CD4-positive, CD25-positive, alpha-beta regulatory T cell (primary cell): ENCODE data around the gene PTPRT. TPM values are rescaled to one million over a fixed set of nuclear protein-coding genes. Genes with fewer than 3 reads are reported as not detected.

Experiments
- ATAC-seq, 2 donors: fragments of 150-1000 bp; cut with Tn5 transposase; one replicate each; pipeline ENCODE4 v1.10.0; 2021; ENCODE audit warnings: low read depth in 2 of 2, moderate number of reproducible peaks in 2 of 2, moderate library complexity in 1 of 2
- DNase-seq, 3 donors: peaks; one replicate each; pipeline versions ENCODE4 v3.0.0 to v3.0.0-alpha.2; 2012 to 2022; ENCODE audit warnings: mixed read lengths in 1 of 3
- H3K27ac ChIP-seq: one replicate; pipeline ENCODE4 v1.7.0; 2013; ENCODE audit warnings: mild to moderate bottlenecking, low read length; ENCODE audit not compliant: insufficient read depth, poor library complexity, severe bottlenecking
- H3K27me3 ChIP-seq: one replicate; pipeline ENCODE4 v1.7.0; 2013; ENCODE audit warnings: low read length; ENCODE audit not compliant: control insufficient read depth, insufficient read depth
- H3K36me3 ChIP-seq: one replicate; pipeline ENCODE4 v1.7.0; 2013; ENCODE audit warnings: mild to moderate bottlenecking, low read length, moderate library complexity; ENCODE audit not compliant: control insufficient read depth, insufficient read depth
- H3K4me1 ChIP-seq: 2 replicates; pipeline ENCODE4 v1.7.0; 2013; ENCODE audit warnings: mild to moderate bottlenecking, low read length; ENCODE audit not compliant: insufficient read depth, control insufficient read depth, poor library complexity, severe bottlenecking
- H3K4me3 ChIP-seq: one replicate; pipeline ENCODE4 v1.7.0; 2013; ENCODE audit warnings: low read depth, mild to moderate bottlenecking, low read length, moderate library complexity
- H3K9me3 ChIP-seq, 2 experiments: 1 replicate in 1 of 2; 2 replicates in 1 of 2; pipeline ENCODE4 v1.7.0; 2013; ENCODE audit warnings: low read length in 2 of 2, mild to moderate bottlenecking in 1 of 2, moderate library complexity in 1 of 2; ENCODE audit not compliant: control insufficient read depth in 2 of 2
- H3K27ac Mint-ChIP-seq, 3 donors: one replicate each; pipeline ENCODE4 v1.8.0; 2020 to 2022; ENCODE audit warnings: mild to moderate bottlenecking in 3 of 3, mixed read lengths in 3 of 3, moderate library complexity in 2 of 3
- H3K27me3 Mint-ChIP-seq: one replicate; pipeline ENCODE4 v1.8.0; 2022; ENCODE audit warnings: mild to moderate bottlenecking, mixed read lengths
- H3K36me3 Mint-ChIP-seq: one replicate; pipeline ENCODE4 v1.8.0; 2020; ENCODE audit warnings: mixed read lengths
- H3K4me1 Mint-ChIP-seq, 4 donors: one replicate each; pipeline ENCODE4 v1.8.0; 2020 to 2022; ENCODE audit warnings: mixed read lengths in 4 of 4, mild to moderate bottlenecking in 1 of 4
- H3K4me3 Mint-ChIP-seq, 4 donors: one replicate each; pipeline ENCODE4 v1.8.0; 2020 to 2022; ENCODE audit warnings: mild to moderate bottlenecking in 4 of 4, mixed read lengths in 4 of 4, moderate library complexity in 3 of 4
- H3K9me3 Mint-ChIP-seq, 7 donors: one replicate each; pipeline ENCODE4 v1.8.0; 2020 to 2022; ENCODE audit warnings: mixed read lengths in 7 of 7, mild to moderate bottlenecking in 3 of 7, moderate library complexity in 2 of 7
- polyA plus RNA-seq, 4 donors: library from polyadenylated mRNA; unstranded; fragments of 300-500 nt; fragmentation: Illumina TruSeq; gene quantifications; one replicate each; pipeline ENCODE4 v1.2.3, GENCODE V29; 2021
- total RNA-seq: library from RNA; stranded (reverse); gene quantifications from one replicate; pipeline ENCODE4 v1.2.3, GENCODE V29; 2022

PTPRT gene
- total and polyA plus RNA-seq, 5 donors from 2014 or later: not detected

DNA sequence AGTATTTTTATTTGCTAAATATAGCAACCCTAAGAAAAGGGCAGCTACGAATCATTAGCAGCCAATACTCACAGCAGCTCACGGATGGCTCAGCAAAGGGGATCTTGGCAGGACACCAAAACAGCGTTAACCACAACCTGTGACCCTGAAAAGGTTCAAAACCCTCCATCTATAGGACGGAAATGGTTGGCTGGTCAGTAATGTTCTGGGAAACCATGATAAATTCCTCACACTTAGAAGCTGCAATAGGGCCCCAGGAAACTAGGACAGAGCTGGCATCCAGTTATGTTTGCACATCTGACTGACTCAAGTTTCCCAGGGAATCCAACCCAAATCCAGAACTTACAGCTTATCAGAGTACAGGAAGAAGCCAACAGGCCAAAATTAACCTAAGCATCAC, 30.9 kb upstream of the PTPRT start:
- H3K27me3 Mint-ChIP-seq: peaks cover 9% of the 10 kb centered on the region
- no peaks in the 10 kb centered on the region for H3K4me1 ChIP-seq
- no peak for ATAC-seq
- H3K4me1 Mint-ChIP-seq: no peaks in the 10 kb centered on the region
- no peaks in the 10 kb centered on the region for H3K36me3 ChIP-seq
- H3K27me3 ChIP-seq: no peaks in the 10 kb centered on the region
- DNase-seq: no peak
- no peak overlapping the region for H3K27ac Mint-ChIP-seq
- no peak overlapping the region for H3K27ac ChIP-seq
- H3K4me3 ChIP-seq: no peak overlapping the region
- no peaks in the 10 kb centered on the region for H3K9me3 ChIP-seq
- H3K9me3 Mint-ChIP-seq: peaks cover 0 to 4% (median 0%) of the 10 kb centered on the region in 7 donors
- no peaks in the 10 kb centered on the region for H3K36me3 Mint-ChIP-seq
- H3K4me3 Mint-ChIP-seq: no peak overlapping the region

DNA sequence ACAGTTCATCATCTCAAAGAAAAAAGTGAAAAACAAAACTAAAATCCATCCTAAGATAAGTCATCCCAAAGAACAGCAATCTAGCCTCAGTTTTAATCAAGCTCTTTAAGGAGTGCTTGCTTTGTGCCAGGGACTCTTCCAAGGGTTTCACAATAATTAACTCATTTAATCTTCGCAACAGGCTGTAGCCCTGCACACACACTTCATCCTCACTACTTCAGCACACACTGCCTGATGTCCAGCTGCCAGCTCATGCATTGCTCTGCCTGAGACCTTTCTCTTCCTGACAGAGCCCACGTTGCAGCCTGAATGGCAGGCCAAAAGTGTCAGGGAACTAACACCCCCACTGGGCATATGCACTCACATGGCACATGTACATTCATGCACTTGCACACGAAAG, 21.2 kb upstream of the PTPRT start:
- no peak for DNase-seq
- Histone ChIP-seq H3K36me3 (no peaks in the 10 kb centered on the region), H3K27ac (no peak overlapping the region), H3K4me3 (no peak overlapping the region), H3K9me3 (no peaks in the 10 kb centered on the region), H3K27me3 (no peaks in the 10 kb centered on the region), H3K4me1 (no peaks in the 10 kb centered on the region)
- H3K27me3 Mint-ChIP-seq: no peaks in the 10 kb centered on the region
- H3K4me3 Mint-ChIP-seq: no peak overlapping the region
- peaks cover 0 to 5% (median 0%) of the 10 kb centered on the region in 7 donors for H3K9me3 Mint-ChIP-seq
- H3K36me3 Mint-ChIP-seq: no peaks in the 10 kb centered on the region
- H3K27ac Mint-ChIP-seq: no peak overlapping the region
- no peak for ATAC-seq
- no peaks in the 10 kb centered on the region for H3K4me1 Mint-ChIP-seq

DNA sequence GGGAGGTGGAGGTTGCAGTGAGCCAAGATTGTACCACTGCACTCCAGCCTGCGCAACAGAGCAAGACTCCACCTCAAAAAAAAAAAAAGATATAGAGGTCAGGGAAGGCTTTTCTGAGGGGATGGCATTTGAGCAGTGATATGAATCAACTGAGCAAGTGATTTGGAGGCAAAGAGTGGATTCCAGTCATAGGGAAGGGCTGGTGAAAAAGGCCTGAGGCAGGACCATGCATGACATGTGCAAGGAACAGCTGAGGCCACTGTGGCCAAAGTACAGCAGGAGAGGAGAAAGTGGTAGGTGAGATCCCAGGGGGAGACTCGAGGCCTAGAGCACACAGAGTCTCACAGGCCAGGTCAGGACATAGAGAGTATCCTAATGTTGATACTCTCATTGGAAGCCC, 20.1 kb upstream of the PTPRT start:
- Mint-ChIP-seq H3K4me3 (no peak overlapping the region), H3K9me3 (peaks cover 0 to 8% (median 0%) of the 10 kb centered on the region in 7 donors), H3K4me1 (no peaks in the 10 kb centered on the region), H3K27me3 (no peaks in the 10 kb centered on the region), H3K36me3 (no peaks in the 10 kb centered on the region), H3K27ac (peak overlapping the region in 1 of 3 donors; percentile 76)
- Histone ChIP-seq H3K36me3 (no peaks in the 10 kb centered on the region), H3K27ac (no peak overlapping the region), H3K9me3 (no peaks in the 10 kb centered on the region), H3K4me1 (no peaks in the 10 kb centered on the region), H3K4me3 (no peak overlapping the region), H3K27me3 (no peaks in the 10 kb centered on the region)
- ATAC-seq (no peak), DNase-seq (no peak)

DNA sequence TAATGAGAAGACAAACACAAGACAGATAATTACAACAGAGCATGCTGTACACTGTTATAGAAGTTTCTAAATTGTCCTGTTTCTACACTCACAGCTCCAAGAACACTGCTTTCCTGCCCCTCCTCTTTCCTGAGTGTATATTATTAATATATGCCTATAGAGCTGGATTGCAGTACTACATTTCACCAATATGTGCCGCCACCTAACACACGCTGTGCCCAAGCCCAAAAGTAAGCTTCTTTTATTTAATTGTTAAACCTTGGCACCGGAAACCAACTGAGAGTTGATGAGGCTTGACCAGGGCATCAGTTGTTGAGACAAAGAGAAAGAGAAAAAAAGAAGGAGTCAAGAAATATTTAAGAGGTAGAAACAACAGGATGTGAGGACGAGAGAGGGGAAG, 16.0 kb upstream of the PTPRT start:
- no peaks in the 10 kb centered on the region for H3K4me1 Mint-ChIP-seq

DNA sequence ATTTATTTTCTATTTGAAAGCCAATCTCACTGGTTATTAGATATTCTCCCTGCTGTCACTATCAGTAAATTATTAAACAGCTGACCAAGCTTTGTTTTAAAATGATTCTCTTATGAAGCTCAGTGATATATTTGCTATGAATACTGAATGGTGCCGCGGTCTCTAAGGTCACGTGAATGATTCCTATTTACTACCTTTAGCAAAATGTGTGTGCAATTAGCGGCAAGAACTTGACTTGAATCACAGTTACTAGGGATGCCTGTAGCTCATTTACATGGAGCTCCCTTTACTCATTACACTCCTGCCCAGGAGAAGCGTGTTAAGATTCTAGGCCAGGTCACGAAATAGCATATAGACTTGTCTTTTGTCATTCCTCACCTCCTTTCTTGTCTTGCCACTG, 12.4 kb upstream of the PTPRT start:
- Mint-ChIP-seq H3K27me3 (peaks cover 9% of the 10 kb centered on the region), H3K4me3 (peak overlapping the region in 1 of 4 donors; percentile 49), H3K27ac (no peak overlapping the region), H3K9me3 (peaks cover 0 to 6% (median 0%) of the 10 kb centered on the region in 7 donors), H3K36me3 (no peaks in the 10 kb centered on the region), H3K4me1 (no peaks in the 10 kb centered on the region)
- Histone ChIP-seq H3K9me3 (no peaks in the 10 kb centered on the region), H3K36me3 (no peaks in the 10 kb centered on the region), H3K27ac (no peak overlapping the region), H3K27me3 (no peaks in the 10 kb centered on the region), H3K4me1 (no peaks in the 10 kb centered on the region), H3K4me3 (no peak overlapping the region)
- no peak for DNase-seq
- ATAC-seq: no peak

More for the DNA sequence above, 16.0 kb upstream of the PTPRT start:
- H3K27me3 Mint-ChIP-seq: peaks cover 5% of the 10 kb centered on the region
- no peak for ATAC-seq
- peaks cover 0 to 6% (median 0%) of the 10 kb centered on the region in 7 donors for H3K9me3 Mint-ChIP-seq
- DNase-seq: no peak
- H3K27me3 ChIP-seq: no peaks in the 10 kb centered on the region
- H3K36me3 ChIP-seq: no peaks in the 10 kb centered on the region
- H3K4me3 Mint-ChIP-seq: no peak overlapping the region
- H3K4me1 ChIP-seq: no peaks in the 10 kb centered on the region
- H3K4me3 ChIP-seq: no peak overlapping the region
- no peaks in the 10 kb centered on the region for H3K9me3 ChIP-seq
- peak overlapping the region in 1 of 3 donors; percentile 23 for H3K27ac Mint-ChIP-seq
- no peaks in the 10 kb centered on the region for H3K36me3 Mint-ChIP-seq
- no peak overlapping the region for H3K27ac ChIP-seq

DNA sequence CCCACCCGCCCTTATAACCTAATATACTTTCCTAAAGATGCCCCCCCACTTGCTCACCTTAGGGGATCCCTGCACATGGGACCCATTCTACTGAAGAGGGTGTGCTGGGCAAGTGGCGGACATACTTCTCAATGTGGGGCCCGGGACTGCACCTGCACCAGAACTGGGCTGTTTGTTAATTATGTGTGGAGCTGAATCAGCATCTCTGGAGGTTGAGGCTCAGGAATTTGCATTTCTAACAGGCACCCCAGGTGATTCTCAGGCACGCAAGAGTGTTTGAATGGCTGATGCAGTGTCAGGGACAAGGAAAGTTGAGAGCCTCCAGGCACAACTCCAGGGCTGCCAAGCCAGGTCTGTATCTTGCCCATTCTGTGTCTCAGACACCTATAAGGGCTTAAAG, 8.9 kb upstream of the PTPRT start:
- Mint-ChIP-seq H3K27ac (no peak overlapping the region), H3K4me1 (no peaks in the 10 kb centered on the region), H3K4me3 (no peak overlapping the region), H3K27me3 (peaks cover 13% of the 10 kb centered on the region), H3K9me3 (peaks cover 0 to 2% (median 0%) of the 10 kb centered on the region in 7 donors), H3K36me3 (no peaks in the 10 kb centered on the region)
- no peaks in the 10 kb centered on the region for H3K4me1 ChIP-seq
- no peaks in the 10 kb centered on the region for H3K36me3 ChIP-seq
- no peaks in the 10 kb centered on the region for H3K9me3 ChIP-seq
- no peak for ATAC-seq
- no peak overlapping the region for H3K4me3 ChIP-seq
- DNase-seq: no peak
- H3K27ac ChIP-seq: no peak overlapping the region
- no peaks in the 10 kb centered on the region for H3K27me3 ChIP-seq

DNA sequence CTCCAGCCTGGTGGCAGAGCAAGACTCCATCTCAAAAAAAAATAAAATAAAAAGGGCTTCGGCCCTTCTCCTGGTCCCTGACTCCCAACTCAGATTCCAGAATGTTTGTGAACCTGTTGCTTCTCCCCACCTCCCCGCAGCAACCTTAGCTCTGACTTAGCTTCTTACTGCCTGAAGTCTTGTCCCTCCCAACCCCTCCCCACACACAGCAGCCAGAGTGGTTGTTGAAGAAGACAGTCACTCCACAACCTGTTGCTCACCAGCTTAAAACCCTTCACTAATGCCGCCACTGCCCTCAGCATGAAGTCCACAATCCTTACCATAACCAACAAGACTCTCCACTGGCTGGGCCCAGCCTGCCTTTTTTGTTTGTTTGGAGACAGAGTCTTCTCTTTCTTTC, 6.5 kb upstream of the PTPRT start:
- Histone ChIP-seq H3K4me1 (no peaks in the 10 kb centered on the region), H3K4me3 (no peak overlapping the region), H3K36me3 (no peaks in the 10 kb centered on the region), H3K27me3 (no peaks in the 10 kb centered on the region), H3K27ac (no peak overlapping the region), H3K9me3 (no peaks in the 10 kb centered on the region)
- Mint-ChIP-seq H3K36me3 (no peaks in the 10 kb centered on the region), H3K4me1 (no peaks in the 10 kb centered on the region), H3K9me3 (peaks cover 0 to 2% (median 0%) of the 10 kb centered on the region in 7 donors), H3K4me3 (no peak overlapping the region), H3K27me3 (peaks cover 18% of the 10 kb centered on the region), H3K27ac (no peak overlapping the region)
- DNase-seq (no peak), ATAC-seq (no peak)

DNA sequence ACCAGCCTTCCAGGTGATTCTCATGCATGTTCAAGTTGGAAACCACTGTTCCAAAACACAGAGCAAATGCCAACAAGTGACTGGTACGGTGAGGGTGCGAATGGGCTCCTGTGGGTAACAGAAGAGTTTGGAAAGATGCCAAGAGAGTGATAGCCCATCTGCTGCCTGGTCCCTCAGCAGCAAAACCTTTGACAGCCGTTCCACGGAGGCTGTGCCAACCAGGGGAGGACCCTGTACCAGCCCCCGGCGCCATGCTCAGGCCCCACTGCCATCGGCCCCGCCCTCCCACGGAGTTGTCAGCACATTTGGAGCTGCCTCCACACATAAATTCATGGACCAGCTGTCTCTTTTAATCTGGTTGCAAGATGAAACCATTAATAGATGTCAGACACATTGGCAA, 4.4 kb upstream of the PTPRT start:
- H3K4me3 ChIP-seq: no peak overlapping the region
- H3K27me3 ChIP-seq: peaks cover 3% of the 10 kb centered on the region
- H3K27ac ChIP-seq: no peak overlapping the region
- Mint-ChIP-seq H3K36me3 (no peaks in the 10 kb centered on the region), H3K9me3 (peaks cover 0 to 2% (median 0%) of the 10 kb centered on the region in 7 donors), H3K27ac (no peak overlapping the region), H3K4me1 (no peaks in the 10 kb centered on the region), H3K27me3 (peaks cover 28% of the 10 kb centered on the region), H3K4me3 (no peak overlapping the region)
- no peaks in the 10 kb centered on the region for H3K36me3 ChIP-seq
- ATAC-seq (no peak), DNase-seq (no peak)
- no peaks in the 10 kb centered on the region for H3K9me3 ChIP-seq
- H3K4me1 ChIP-seq: no peaks in the 10 kb centered on the region
